Ishikawa (cell line): ENCODE data around the gene PTH2.

Source experiments
- CEBPB ChIP-seq: IDR thresholded peaks from 2 replicates; pipeline ENCODE4 v1.6.1; 2012
- EP300 ChIP-seq: IDR thresholded peaks from 2 replicates; pipeline ENCODE4 v1.6.1; 2012; ENCODE audit warnings: borderline replicate concordance
- RAD21 ChIP-seq: IDR thresholded peaks from 2 replicates; pipeline ENCODE4 v1.6.1; 2012; ENCODE audit warnings: low read depth
- REST ChIP-seq: IDR thresholded peaks from 2 replicates; pipeline ENCODE4 v1.6.1; 2012; ENCODE audit warnings: low read depth, mild to moderate bottlenecking
- YY1 ChIP-seq: IDR thresholded peaks from 2 replicates; pipeline ENCODE4 v1.6.1; 2012; ENCODE audit warnings: low read depth
- ZBTB7A ChIP-seq: IDR thresholded peaks from 2 replicates; pipeline ENCODE4 v1.6.1; 2012; ENCODE audit warnings: low read depth

DNA sequence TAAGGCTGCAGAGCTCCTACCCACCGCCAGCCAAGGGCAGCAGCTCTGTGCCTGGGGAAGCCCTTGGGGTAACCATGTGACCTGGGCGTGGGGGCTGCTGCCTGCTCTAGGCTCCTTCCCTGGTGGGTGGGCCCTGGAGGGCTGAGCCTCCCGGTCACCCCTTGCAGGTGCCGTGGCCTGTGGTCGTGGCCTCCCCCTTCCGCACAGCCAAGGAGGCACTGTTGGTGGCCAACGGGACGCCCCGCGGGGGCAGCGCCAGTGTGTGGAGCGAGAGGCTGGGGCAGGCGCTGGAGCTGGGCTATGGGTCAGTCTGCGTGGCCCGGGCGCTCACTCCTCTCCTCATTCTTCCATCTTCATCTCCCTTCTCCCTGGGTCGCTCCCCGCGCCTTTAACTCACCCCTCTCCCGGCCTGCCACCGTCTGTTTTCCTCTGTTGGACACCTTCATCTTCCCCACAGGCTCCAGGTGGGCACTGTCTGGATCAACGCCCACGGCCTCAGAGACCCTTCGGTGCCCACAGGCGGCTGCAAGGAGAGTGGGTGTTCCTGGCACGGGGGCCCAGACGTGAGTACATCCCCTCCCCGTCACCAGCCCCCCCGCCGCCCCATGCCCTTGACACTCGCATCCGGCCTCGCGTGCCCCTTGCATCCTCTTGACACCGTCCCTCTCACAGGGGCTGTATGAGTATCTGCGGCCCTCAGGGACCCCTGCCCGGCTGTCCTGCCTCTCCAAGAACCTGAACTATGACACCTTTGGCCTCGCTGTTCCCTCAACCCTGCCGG lies 40.9 kb upstream of the PTH2 start:
- TF ChIP-seq CEBPB (no peak), REST (no peak), EP300 (no peak), RAD21 (no peak), ZBTB7A (no peak), YY1 (no peak)
